Measurements from ENCODE around the gene SPRR2E.

DNA sequence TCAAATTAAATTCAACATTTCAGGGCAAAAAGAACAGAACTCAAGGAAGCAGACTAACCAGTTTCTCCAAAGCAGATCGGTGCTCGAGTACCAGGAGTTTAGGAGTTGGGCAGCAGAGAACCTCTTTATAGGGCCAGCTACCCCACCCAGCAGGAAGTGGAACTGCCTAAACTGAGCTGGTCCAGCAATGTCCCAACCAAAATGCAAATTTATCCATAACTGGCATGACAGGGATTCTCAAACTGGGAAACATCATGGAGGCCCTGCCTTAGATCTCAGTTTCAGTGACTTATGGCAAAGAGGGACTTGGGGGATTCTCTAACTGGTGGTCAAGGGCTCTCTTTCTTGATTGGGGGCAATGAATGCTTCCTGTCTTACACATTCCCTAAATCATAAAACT lies 22.8 kb downstream of the SPRR2E start, which contains the start of gene SPRR2B:
- TF ChIP-seq, protein P1, sequence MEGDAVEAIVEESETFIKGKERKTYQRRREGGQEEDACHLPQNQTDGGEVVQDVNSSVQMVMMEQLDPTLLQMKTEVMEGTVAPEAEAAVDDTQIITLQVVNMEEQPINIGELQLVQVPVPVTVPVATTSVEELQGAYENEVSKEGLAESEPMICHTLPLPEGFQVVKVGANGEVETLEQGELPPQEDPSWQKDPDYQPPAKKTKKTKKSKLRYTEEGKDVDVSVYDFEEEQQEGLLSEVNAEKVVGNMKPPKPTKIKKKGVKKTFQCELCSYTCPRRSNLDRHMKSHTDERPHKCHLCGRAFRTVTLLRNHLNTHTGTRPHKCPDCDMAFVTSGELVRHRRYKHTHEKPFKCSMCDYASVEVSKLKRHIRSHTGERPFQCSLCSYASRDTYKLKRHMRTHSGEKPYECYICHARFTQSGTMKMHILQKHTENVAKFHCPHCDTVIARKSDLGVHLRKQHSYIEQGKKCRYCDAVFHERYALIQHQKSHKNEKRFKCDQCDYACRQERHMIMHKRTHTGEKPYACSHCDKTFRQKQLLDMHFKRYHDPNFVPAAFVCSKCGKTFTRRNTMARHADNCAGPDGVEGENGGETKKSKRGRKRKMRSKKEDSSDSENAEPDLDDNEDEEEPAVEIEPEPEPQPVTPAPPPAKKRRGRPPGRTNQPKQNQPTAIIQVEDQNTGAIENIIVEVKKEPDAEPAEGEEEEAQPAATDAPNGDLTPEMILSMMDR (IDR thresholded peaks at IDR 0.05; ENCODE audit: low read depth, low read length, poor library complexity, severe bottlenecking) = no peak
- TF ChIP-seq EZH2phosphoT487 (IDR thresholded peaks at IDR 0.05; ENCODE audit: borderline replicate concordance, low read length) = no peak
